Type B pancreatic cell (in vitro differentiated cells): Measurements from ENCODE around the gene CD320. TPM values are rescaled to one million over a fixed set of nuclear protein-coding genes. Genes with fewer than 3 reads are reported as not detected.

Source experiments
- DNase-seq: peaks from one replicate; pipeline ENCODE4 v3.0.0; 2021; ENCODE audit warnings: mixed read lengths; ENCODE audit not compliant: unreplicated experiment; ENCODE audit errors: extremely low spot score
- H3K27ac Mint-ChIP-seq: 2 replicates; pipeline ENCODE4 v1.8.0; 2021; ENCODE audit warnings: mild to moderate bottlenecking, mixed read lengths
- H3K27me3 Mint-ChIP-seq: 2 replicates; pipeline ENCODE4 v1.8.0; 2021; ENCODE audit warnings: mixed read lengths
- H3K36me3 Mint-ChIP-seq: 2 replicates; pipeline ENCODE4 v1.8.0; 2021; ENCODE audit warnings: mixed read lengths
- H3K4me1 Mint-ChIP-seq: one replicate; pipeline ENCODE4 v1.8.0; 2021; ENCODE audit warnings: mixed read lengths; ENCODE audit not compliant: unreplicated experiment
- H3K4me3 Mint-ChIP-seq: 2 replicates; pipeline ENCODE4 v1.8.0; 2021; ENCODE audit warnings: mild to moderate bottlenecking, mixed read lengths
- H3K9me3 Mint-ChIP-seq: 2 replicates; pipeline ENCODE4 v1.8.0; 2021; ENCODE audit warnings: mixed read lengths
- total RNA-seq: library from RNA; stranded (reverse); gene quantifications from 2 replicates; pipeline ENCODE4 v1.2.1, GENCODE V29; 2021; ENCODE audit warnings: low replicate concordance
- TF ChIP-seq, protein P1 (sequence below): fragments of 200-600 bp; sonication (generic); conservative IDR thresholded peaks from 2 replicates; pipeline ENCODE4 v1.5.0; 2021; ENCODE audit warnings: antibody characterized with exemption, mild to moderate bottlenecking

CD320 gene
- total RNA-seq, 1 donor from 2014 or later: 52.3 TPM

DNA sequence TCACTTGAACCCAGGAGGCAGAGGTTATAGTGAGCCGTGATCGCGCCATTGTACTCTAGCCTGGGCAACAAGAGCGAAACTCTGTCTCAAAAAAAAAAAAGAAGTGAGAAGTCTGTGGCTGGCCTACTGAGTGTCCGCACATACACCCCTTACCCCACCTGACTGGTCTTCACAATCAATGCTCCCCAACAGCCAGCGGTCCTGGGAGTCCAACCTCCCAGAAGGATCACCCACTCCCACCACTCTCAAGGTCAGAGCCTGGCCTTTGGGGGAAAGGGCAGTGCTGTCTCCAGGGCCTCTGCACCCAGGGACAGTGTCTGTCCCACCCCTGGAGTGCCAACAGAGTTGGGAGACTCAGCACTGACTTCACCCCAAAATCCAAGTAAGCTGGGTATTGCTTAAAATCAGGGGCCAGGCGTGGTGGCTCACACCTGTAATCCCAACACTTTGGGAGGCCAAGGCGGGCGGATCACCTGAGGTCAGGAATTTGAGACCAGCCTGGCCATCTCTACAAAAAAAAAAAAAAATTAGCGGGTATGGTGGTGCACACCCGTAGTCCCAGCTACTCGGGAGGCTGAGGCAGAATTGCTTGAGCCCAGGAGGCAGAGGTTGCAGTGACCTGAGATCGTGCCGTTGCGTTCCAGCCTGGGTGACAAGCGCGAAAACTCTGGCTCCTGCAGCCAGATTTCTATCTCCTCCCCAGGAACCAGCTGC lies 2.3 kb upstream of the CD320 start:
- H3K4me1 Mint-ChIP-seq: peaks cover 13% of the 10 kb centered on the region
- no peak for DNase-seq
- no peak overlapping the region for H3K27ac Mint-ChIP-seq
- H3K27me3 Mint-ChIP-seq: peaks cover 3% of the 10 kb centered on the region
- no peaks in the 10 kb centered on the region for H3K9me3 Mint-ChIP-seq
- H3K36me3 Mint-ChIP-seq: peaks cover 3% of the 10 kb centered on the region
- no peak overlapping the region for H3K4me3 Mint-ChIP-seq
- TF ChIP-seq, protein P1, sequence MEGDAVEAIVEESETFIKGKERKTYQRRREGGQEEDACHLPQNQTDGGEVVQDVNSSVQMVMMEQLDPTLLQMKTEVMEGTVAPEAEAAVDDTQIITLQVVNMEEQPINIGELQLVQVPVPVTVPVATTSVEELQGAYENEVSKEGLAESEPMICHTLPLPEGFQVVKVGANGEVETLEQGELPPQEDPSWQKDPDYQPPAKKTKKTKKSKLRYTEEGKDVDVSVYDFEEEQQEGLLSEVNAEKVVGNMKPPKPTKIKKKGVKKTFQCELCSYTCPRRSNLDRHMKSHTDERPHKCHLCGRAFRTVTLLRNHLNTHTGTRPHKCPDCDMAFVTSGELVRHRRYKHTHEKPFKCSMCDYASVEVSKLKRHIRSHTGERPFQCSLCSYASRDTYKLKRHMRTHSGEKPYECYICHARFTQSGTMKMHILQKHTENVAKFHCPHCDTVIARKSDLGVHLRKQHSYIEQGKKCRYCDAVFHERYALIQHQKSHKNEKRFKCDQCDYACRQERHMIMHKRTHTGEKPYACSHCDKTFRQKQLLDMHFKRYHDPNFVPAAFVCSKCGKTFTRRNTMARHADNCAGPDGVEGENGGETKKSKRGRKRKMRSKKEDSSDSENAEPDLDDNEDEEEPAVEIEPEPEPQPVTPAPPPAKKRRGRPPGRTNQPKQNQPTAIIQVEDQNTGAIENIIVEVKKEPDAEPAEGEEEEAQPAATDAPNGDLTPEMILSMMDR: no peak

DNA sequence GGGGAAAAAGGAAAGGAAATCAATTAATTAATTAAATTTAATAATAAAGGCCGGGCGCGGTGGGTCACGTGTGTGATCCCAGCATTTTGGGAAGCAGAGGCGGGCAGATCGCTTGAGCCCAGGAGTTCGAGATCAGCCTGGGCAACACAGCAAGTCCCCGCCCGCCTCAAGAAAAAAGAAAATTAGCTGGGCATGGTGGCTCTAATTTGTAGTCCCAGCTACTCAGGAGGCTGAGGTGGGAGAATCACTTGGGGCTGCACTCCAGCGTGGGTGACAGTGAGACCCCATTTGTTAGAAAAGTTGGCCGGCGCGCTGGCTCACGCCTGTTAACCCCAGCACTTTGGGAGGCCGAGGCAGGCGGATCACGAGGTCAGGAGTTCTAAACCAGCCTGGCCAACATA lies 733 bp upstream of the CD320 start:
- peak overlapping the region; percentile 95 for H3K4me3 Mint-ChIP-seq
- H3K36me3 Mint-ChIP-seq: peaks cover 3% of the 10 kb centered on the region
- H3K9me3 Mint-ChIP-seq: no peaks in the 10 kb centered on the region
- peak; percentile 47 for DNase-seq
- H3K27me3 Mint-ChIP-seq: peaks cover 3% of the 10 kb centered on the region
- peaks cover 13% of the 10 kb centered on the region for H3K4me1 Mint-ChIP-seq
- peak overlapping the region; percentile 73 for H3K27ac Mint-ChIP-seq
- TF ChIP-seq, protein P1: no peak

DNA sequence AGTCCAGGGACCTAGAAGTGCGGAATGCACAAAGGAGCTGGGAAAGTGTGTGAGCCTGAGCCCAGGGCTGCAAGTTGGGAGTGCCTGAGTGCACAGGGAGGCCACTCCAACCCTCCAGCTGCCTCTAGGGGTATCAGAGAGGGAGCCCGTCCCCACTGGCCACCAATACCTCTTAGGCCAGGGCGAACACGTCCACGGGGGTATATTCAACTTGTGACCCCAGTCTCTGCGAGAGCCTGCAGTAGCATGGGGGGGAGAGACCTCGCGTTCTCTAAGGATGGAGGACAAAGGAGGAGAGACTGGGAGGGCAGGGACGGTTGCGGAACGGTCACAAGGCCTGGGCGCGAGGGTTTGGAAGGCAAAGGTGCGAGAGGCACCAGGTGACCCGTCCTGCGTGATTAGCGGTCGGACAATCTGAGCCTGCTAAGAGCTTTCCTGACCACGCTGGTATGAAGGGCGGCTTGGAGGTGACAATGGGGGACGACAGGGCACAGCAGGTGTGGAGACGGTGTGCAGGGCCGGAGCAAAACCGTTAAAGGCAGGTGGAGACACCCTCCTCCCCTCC lies 676 bp downstream of the CD320 start:
- Mint-ChIP-seq H3K9me3 (no peaks in the 10 kb centered on the region), H3K4me3 (peak overlapping the region; percentile 95), H3K36me3 (peaks cover 3% of the 10 kb centered on the region), H3K4me1 (peaks cover 13% of the 10 kb centered on the region), H3K27ac (peak overlapping the region; percentile 91), H3K27me3 (peaks cover 3% of the 10 kb centered on the region)
- TF ChIP-seq, protein P1: peak; percentile 25
- DNase-seq: peak; percentile 69

DNA sequence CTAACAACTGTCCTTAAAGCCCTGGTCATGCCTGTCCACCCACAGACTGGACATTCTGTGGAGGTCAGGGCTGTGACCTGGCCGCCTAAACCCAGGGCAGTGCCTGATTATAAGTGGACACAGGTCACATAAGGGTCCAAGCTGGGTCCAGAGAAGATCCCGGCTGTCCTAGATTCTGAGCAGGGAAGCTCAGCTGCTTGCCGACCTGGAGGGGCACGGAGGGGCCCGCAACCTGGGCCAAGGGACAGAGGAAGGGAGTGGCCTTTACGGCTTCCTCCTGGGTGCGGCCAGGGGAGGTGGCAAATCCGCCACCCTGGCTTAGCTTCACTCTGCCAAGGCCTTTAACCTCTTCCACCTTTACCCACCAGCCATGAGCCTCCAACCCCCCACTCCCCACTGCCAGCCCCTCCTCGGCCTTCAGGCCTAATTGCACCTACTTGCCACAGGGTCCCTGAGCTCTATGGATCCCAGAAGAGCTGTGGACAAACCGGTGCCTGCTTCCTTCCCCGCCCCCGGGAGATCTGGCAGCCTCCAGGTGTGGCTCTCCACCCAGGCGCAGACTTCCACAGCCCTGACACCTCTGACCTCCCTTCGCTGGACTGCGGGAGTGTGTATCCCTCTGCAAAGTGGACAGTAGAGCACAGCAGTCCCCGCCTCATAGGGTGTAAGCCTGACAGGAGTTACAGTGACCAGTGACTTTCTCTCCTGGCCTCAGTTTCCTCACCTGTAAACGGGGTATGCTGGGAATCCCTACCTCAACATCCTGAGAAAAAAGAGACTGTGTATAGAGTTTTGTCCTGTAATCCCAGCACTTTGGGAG lies 1.7 kb downstream of the CD320 start:
- Mint-ChIP-seq H3K9me3 (no peaks in the 10 kb centered on the region), H3K36me3 (peaks cover 3% of the 10 kb centered on the region), H3K4me1 (peaks cover 13% of the 10 kb centered on the region), H3K4me3 (peak overlapping the region; percentile 95), H3K27me3 (peaks cover 3% of the 10 kb centered on the region), H3K27ac (no peak overlapping the region)
- TF ChIP-seq, protein P1: no peak
- peak; percentile 66 for DNase-seq

DNA sequence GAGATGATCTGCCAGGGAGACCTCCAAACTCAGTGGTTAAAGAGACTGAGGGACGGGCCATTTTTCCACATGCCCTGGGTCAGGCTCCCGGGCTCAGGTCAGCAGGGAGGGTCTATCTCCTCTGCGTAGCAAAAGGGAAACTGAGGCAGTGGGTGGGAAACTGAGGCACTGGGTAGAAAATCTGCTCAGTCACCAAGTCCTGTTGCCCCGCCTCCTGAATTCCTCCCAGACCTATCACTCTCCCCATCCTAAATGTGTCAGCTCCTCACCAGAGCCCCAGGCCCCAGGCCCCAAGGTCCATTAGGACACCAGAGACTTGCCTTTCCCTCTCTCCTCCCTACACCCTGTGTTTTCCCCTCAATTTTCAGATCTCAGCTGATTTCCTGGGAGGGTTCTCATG lies 2.4 kb downstream of the CD320 start:
- Mint-ChIP-seq H3K36me3 (no peaks in the 10 kb centered on the region), H3K9me3 (no peaks in the 10 kb centered on the region), H3K27ac (no peak overlapping the region), H3K4me1 (peaks cover 13% of the 10 kb centered on the region), H3K4me3 (no peak overlapping the region), H3K27me3 (peaks cover 3% of the 10 kb centered on the region)
- TF ChIP-seq, protein P1: no peak
- DNase-seq: peak; percentile 44
